K562 (cell line): ENCODE data around the gene SP2. TPM values are rescaled to one million over a fixed set of nuclear protein-coding genes. Genes with fewer than 3 reads are reported as not detected.
A peak's percentile ranks its signal among the peaks of the same experiment; 100 is the strongest.

Source experiments
- ARID1B ChIP-seq: fragments of 450-650 bp; IDR thresholded peaks from 2 replicates; pipeline ENCODE4 v1.6.1; 2016; ENCODE audit warnings: antibody characterized with exemption, mild to moderate bottlenecking, inconsistent platforms
- CBX1 ChIP-seq: sonication (generic); IDR thresholded peaks from 2 replicates; pipeline ENCODE4 v1.6.1; 2016; ENCODE audit warnings: antibody characterized with exemption, low read depth, mild to moderate bottlenecking
- FOS ChIP-seq: IDR thresholded peaks from 3 replicates; pipeline ENCODE4 v1.6.1; 2011; ENCODE audit not compliant: insufficient read length; ENCODE audit errors: extremely low read depth
- FOXJ2 ChIP-seq: fragments of 200-800 bp; sonication (Bioruptor generic); IDR thresholded peaks from 2 replicates; pipeline ENCODE4 v1.6.1; 2016; ENCODE audit warnings: missing genetic modification characterization, missing compliant biosample characterization
- FOXP1 ChIP-seq: sonication (generic); formaldehyde crosslinking; IDR thresholded peaks from 2 replicates; pipeline ENCODE4 v1.8.0; 2022; ENCODE audit warnings: mild to moderate bottlenecking, missing genetic modification reagents
- FUS ChIP-seq: fragments of 200-400 bp; formaldehyde crosslinking; optimal IDR thresholded peaks from 2 replicates; pipeline ENCODE3; 2017; ENCODE audit warnings: low read depth, low read length
- HDAC8 ChIP-seq: fragments of 450-650 bp; IDR thresholded peaks from 2 replicates; pipeline ENCODE4 v1.6.1; 2016; ENCODE audit warnings: mild to moderate bottlenecking, missing genetic modification characterization, moderate library complexity, missing compliant biosample characterization
- ILK ChIP-seq: fragments of 450-650 bp; IDR thresholded peaks from 2 replicates; pipeline ENCODE4 v1.6.1; 2016; ENCODE audit warnings: missing genetic modification characterization, low read depth, mild to moderate bottlenecking, missing compliant biosample characterization, moderate library complexity, borderline replicate concordance
- PHB2 ChIP-seq: fragments of 450-650 bp; IDR thresholded peaks from 2 replicates; pipeline ENCODE4 v1.6.1; 2017; ENCODE audit warnings: low read depth
- PHF21A ChIP-seq: fragments of 450-650 bp; IDR thresholded peaks from 2 replicates; pipeline ENCODE4 v1.6.1; 2017; ENCODE audit warnings: low read depth, borderline replicate concordance
- PML ChIP-seq: IDR thresholded peaks from 2 replicates; pipeline ENCODE4 v1.6.1; 2012; ENCODE audit warnings: low read length, inconsistent platforms
- POLR2AphosphoS5 ChIP-seq: IDR thresholded peaks from 2 replicates; pipeline ENCODE4 v1.6.1; 2011; ENCODE audit warnings: mild to moderate bottlenecking, low read depth, low read length, moderate library complexity; ENCODE audit not compliant: control insufficient read depth, insufficient read depth
- RBM22 ChIP-seq: fragments of 200-400 bp; formaldehyde crosslinking; IDR thresholded peaks from 2 replicates; pipeline ENCODE4 v1.6.1; 2018; ENCODE audit warnings: low read length, low read depth; ENCODE audit not compliant: poor library complexity, severe bottlenecking
- RFX7 ChIP-seq: fragments of 250-450 bp; sonication (Bioruptor Pico); IDR thresholded peaks from 2 replicates; pipeline ENCODE4 v1.5.1; 2021; ENCODE audit warnings: mild to moderate bottlenecking
- THAP12 ChIP-seq: fragments of 250-450 bp; sonication (Bioruptor Pico); IDR thresholded peaks from 2 replicates; pipeline ENCODE4 v1.9.0; 2021; ENCODE audit warnings: mild to moderate bottlenecking, inconsistent platforms
- VEZF1 ChIP-seq: fragments of 200-800 bp; sonication (Bioruptor generic); IDR thresholded peaks from 2 replicates; pipeline ENCODE4 v1.6.1; 2017; ENCODE audit warnings: missing genetic modification characterization, missing compliant biosample characterization
- ZBTB49 ChIP-seq: sonication (generic); formaldehyde crosslinking; IDR thresholded peaks from 2 replicates; pipeline ENCODE4 v1.8.0; 2022; ENCODE audit warnings: missing genetic modification reagents, mild to moderate bottlenecking, borderline replicate concordance
- ZC3H4 ChIP-seq: sonication (generic); formaldehyde crosslinking; IDR thresholded peaks from 2 replicates; pipeline ENCODE4 v1.9.0; 2021; ENCODE audit warnings: missing genetic modification reagents, borderline replicate concordance
- ZKSCAN1 ChIP-seq: fragments of 150-350 bp; IDR thresholded peaks from 2 replicates; pipeline ENCODE4 v1.6.1; 2016; ENCODE audit warnings: low read depth, low read length
- polyA plus RNA-seq, 8 experiments: library from polyadenylated mRNA; depleted of rRNA in 4 of 8; stranded (reverse) in 5 of 8; unstranded in 3 of 8; fragments of >200 nt; fragmentation: Nextera tagmentation in 2 of 8; fragmentation: Illumina TruSeq in 1 of 8; extraction: Ambion mirVana in 2 of 8; extraction: Trizol in 1 of 8; gene quantifications; 2 replicates each; pipeline versions ENCODE4 v1.2.1 to v1.2.3, GENCODE V29; 2011 to 2014; ENCODE audit warnings: inconsistent platforms in 1 of 8, missing spikeins in 1 of 8
- total RNA-seq, 7 experiments: library from RNA; depleted of rRNA in 6 of 7; stranded (reverse); fragments of >200 nt in 6 of 7; fragmentation: Illumina TruSeq in 2 of 7; extraction: Trizol in 2 of 7; gene quantifications; 2 replicates each; pipeline versions ENCODE4 v1.2.1 to v1.2.3, GENCODE V29; 2011 to 2021; ENCODE audit warnings: low replicate concordance in 1 of 7

SP2 gene
- total and polyA plus RNA-seq, 9 of the 15 experiments (the other 6 are each of a cell fraction or from before 2014, with no cell fraction given), result 0.77 to 22.3 (median 2.3) TPM

GRCh38 chr17:47866941-47867340, 29.1 kb upstream of the SP2 start (continued):
- TF ChIP-seq FOS, result peak; percentile 19
- TF ChIP-seq RFX7, result no peak
- TF ChIP-seq ILK (tag), result no peak
- TF ChIP-seq ZC3H4 (CRISPR knock-in tag), result no peak
- 0 out of 2 replicates have a peak, but pooled peaks have one; percentile 85 for TF ChIP-seq PHF21A
- 0 out of 2 replicates have a peak, but pooled peaks have one; percentile 65 for TF ChIP-seq FOXP1 (CRISPR knock-in tag)
- no peak for TF ChIP-seq RBM22
- TF ChIP-seq POLR2AphosphoS5, result peak; percentile 100
- peak; percentile 94 for TF ChIP-seq VEZF1 (CRISPR knock-in tag)
- TF ChIP-seq ZKSCAN1, result peak; percentile 79
- no peak for TF ChIP-seq FOXJ2 (tag)
- no peak for TF ChIP-seq CBX1
- no peak for TF ChIP-seq THAP12 (CRISPR knock-in tag)
- no peak for TF ChIP-seq ZBTB49
- TF ChIP-seq PML, result peak; percentile 97
- peak; percentile 100 for TF ChIP-seq ARID1B
- TF ChIP-seq HDAC8 (tag), result no peak
- no peak for TF ChIP-seq FUS
- TF ChIP-seq PHB2, result peak; percentile 97
